ENCODE data around the gene UCHL3. TPM values are rescaled to one million over a fixed set of nuclear protein-coding genes. Genes with fewer than 3 reads are reported as not detected.

The UCHL3 gene
- total RNA-seq, 1 donor from 2014 or later, result 23.0 TPM

DNA sequence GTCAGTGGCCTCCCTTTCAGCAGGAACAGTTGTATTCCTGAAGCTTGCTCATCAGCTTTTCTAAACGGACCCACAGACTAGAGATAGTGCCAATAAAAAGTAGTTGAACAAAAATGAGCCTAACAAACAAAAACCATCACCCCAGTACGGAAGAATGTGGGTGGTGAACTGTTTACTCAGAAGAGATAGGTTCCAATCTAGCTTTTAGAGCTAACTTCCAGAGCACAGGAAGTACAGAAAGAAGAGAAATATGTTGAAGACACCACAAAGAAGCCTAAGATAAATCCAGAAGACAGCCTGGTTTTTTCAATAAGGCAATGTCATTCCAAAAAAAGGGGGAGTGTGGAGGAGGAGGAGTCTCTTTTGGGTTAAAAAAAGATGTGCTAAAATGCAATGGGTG lies 83.7 kb downstream of the UCHL3 start:
- DNase-seq, result peak; percentile 11

DNA sequence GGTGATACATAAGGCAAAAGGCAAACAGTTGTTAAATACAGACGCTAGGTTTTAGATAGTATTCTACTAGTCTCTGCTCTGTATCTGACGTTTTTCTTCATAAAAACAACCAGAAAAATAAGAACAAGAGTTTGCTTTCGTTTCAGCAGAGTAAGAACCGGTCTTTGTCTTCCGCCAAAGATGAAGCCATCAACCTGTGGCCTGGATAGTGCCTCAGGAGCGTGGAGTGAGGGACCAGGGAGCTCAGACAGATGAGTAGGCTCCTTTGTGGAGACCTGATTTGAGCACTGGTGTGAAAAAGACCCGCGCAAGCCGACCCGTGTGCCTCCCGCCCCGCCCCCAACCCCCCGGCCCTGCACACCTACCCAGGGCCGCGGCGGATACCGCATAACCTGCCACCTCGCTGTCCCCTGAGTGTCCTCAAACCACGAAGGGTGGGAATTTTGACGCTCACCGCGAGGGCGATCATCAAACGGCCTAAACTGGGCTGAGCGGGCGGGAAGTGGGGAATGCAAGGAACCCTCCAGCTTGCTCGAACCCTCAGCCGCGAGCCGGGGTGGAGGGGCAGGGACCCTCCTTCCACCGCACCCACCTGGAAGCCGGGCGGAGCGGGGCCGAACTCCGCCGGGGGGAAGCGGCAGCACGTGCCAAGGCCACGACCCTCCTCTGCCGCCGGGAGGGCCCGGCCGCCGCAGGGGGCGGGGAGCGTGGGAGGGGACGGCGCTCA lies 85.7 kb downstream of the UCHL3 start:
- no peak for DNase-seq

DNA sequence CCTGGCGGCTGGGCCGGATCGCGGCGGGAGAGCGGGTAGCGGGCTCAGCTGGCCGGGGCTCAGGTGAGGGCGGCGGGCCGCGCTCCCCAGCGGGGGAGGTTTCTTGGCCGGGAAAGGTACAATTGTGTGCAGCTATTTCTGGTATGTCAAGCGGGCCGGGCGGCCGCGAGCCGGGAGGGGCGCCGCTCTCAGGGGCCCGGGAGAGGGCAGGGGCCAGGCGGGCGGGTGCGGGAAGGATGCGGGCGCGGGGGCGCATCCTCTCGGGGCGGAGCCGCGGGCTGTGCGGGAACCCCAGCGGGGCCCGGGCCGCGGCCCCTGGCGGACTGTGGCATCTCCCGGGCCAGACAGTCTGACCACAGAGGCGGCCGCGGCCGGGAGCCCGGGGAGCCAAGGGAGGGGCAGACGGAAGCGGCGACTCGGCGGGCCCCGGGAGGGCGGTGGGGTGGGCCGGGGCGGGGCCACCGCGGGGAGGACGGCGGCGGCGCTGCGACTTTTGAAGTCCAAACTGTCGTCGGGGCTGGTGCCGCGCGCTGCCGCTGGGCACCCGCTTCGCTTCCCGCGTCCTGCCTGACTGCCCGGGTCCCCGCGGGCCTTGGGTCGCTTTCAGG lies 86.3 kb downstream of the UCHL3 start, which contains the start of gene LMO7:
TSS of gene LMO7 (plus strand) at position 503 of the 608 bp plus-strand sequence. CDS start 328 bp downstream, outside the sequence.
- DNase-seq, result no peak

DNA sequence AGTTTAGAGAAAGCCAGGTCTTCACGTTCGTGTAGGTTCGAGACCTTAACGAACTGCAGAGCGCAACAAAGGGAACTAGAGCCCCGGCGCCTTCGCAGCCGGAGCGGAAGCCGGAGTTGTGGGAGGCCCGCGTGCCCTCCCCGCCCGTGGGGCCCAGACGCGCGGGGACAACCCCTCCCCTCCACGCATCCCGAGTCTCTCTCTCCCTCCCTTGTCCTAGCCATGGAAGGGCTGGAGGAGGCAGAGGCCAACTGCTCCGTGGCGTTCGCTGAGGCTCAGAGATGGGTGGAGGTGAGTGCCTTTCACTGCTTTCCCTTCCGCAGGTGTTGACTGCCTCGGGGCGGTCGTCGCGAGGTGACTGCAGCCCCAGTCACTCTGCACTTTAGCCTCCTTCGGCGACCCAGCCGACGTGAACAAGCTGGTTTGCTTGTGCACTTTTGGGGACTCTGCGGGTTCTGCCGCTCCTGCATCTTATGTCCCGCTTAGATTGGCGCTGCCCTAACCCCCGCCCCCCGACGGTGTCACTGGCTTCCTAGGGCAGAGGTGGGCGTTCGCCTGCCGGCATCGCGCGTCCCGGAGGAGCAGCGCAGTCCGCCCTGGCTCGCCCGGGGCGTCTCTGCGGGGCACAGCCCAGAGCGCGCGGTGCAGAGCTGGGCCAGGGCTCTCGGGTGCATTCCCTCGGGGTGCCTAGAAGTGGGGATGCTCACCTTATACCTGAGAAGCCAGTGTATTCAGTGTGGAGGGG lies 87.0 kb downstream of the UCHL3 start:
- no peak for DNase-seq

DNA sequence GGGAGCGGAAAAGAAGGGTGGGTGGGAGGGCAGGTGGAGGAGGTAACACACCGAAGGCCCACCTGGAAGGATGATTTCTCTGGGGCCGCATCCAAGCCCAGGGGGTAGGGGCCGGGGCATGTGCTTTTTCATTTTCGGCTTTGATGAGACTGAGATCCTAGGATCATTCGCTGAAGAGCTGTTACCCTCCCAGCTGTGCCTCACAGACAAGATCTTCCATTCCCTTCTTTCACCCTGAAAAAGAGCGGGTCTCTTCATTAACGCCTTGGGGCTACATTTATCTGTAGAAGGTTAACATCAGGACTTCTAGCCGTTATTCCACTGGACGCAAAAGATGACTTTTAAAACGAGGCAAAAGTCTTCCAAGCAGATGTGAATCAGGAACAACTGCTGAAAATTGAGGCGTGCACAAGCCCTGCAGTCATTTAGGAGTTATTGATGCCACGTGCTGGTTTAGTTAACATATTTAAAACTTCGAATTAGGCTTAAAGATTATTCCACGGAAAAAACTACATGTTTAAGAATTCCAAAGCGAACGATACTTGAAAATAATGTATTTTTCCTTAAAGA lies 87.7 kb downstream of the UCHL3 start:
- DNase-seq, result peak; percentile 67

DNA sequence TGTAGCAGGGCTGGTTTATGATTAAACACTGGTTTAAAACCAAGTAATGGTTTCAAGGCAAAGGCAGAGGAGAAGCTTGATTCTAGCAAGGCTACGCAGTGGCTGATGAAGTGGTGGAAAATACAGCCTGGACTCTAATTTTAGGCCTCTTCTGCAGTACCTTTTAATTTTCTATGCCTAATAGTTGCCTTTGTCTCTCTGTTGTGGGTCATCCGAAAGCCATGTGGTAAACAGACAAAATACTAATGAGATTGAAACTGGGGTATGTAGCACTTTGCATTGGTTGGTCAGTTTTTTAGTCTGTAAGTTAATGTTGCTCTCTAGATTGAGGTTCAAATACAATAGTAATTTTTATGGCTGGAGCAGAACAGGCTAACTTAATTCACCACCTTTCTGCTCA lies 89.9 kb downstream of the UCHL3 start:
- DNase-seq, result no peak

DNA sequence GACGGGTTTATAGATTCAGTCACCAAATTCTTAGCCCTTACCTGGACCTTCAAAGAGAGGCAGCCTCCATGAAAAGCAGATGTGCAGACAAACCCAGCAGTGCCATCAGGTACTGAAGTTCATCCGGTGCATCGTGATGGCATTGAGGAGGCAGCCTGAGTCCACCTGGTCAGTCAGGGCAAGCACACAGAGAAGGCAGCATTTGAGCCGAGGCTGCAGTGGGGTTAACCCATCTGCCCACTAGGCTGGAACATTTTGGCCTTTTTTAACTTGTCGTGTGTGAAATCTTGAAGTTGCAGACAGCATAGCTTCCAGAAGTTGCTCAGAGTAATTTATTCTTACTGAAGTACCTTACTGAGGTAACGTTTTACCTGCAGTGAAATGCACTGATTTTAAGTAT lies 91.4 kb downstream of the UCHL3 start:
- DNase-seq, result no peak

DNA sequence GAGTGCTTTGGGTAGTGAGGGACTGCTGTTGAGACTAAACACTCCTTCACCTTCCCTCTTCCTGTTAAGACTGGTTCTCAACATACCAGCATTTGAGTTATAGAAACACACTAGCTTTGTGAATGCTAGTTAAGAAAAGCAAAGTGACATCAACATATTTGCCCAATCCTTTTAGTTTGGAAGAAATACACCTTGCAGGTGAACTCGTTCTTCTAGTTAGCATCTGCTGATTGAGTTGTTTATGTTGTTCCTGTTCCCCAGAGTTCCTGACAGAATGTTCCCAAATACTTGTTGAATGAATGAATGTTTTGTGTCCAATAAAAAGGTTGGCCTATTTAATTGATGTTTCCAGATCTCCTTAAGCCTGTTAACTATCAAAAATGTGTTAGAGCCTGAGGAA lies 93.6 kb downstream of the UCHL3 start:
- no peak for DNase-seq

DNA sequence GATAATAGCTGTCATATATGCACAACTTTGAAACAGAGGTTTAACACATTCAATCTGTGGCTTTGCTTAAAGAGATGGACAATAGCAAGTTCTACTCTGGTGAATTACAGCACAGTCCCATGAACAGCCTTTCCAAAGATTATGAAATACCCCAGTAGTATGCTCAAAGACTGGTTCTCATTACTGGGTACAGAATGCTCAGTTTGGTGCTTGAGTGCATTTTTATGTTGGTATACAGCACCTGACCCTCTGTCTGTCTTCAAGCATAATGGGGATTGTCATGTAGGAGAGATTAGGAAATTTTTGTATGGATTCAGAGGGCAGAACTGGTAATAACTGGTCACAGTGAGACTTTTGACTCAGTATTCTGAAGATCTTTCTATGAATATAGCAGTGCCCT lies 94.1 kb downstream of the UCHL3 start:
- no peak for DNase-seq

DNA sequence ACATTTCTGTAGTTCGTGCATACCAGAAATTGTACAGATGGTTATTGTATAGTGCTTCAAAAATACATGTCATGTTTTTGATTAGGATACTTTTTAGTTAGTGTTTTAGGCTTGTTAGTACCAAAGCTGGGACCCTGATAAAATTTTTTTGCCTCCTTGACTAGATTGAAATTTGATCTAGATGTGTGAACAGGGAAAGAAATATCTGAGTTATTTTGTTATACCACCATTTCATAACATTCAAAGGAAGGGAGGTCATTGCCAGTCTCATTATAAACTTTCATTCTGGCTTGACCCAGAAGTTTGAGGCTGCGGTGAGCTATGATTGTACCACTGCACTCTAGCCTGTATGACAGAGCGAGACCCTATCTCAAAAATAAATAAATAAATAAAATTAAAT lies 95.5 kb downstream of the UCHL3 start:
- no peak for DNase-seq

DNA sequence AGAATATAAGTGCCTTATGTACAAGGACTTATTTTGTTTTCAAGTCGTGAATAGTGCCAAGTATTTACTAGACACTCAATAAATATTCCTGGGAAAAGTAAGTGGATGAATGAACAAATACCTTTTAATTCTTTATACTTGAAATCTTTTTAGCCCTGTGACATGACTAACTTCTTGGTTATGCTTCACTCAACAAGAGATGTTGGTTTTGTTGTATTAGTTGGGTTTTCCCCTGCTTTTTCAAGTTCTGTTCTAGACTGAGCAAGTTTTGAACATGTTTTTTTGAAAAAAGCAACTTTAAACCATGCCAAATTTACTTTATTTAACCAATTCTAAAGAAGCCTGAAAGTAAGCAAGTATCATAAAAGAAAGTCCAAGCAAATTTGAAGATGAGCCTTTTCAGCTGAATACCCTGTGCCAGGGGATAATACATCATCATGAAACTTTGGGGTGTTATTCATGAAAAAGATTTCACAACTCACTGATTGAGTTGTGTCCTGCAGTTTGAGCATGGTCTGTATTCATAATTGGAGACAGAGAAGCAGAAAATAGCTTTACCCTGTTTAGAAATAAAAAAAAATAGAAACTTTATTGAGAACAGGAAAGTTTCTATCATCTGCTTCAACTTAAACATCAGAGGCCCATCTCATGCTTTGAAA lies 97.7 kb downstream of the UCHL3 start:
- peak; percentile 39 for DNase-seq

DNA sequence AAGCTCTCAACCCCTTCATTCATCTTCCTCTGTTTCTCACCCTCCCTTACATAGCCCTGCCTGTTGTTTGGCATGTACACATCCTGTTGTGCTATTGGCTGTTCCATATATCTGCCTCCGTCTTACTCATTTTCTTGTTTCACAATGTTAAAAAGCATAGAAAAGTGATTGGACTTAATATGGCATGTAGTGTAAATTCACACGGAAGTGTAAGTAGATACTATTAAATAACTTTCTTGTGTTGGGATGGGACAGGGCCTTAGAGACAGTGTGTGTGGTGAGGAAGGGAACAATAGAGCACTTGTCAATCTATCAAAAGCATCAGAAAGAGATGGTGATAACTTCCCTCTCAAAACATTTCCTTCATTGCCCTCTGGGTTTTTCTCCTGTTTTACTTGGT lies 98.9 kb downstream of the UCHL3 start:
- DNase-seq, result no peak

DNA sequence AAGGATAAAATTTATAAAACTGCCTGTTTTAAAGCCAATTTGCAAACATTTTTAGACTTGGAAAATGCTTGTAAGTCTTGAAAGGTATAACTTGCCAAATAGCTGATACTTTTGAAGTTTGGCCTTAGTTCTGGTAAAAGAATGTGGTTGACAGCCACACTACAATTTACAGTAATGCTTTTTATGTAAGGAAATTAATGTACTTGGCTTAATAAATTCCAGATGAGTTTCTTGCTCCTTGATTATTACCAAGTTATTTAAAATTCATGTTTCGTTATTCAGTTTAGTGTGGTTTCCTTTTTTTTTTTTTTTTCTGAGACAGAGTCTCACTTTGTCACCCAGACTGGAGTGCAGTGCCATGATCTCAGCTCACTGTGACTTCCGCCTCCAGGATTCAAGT lies 101.4 kb downstream of the UCHL3 start:
- peak; percentile 63 for DNase-seq

DNA sequence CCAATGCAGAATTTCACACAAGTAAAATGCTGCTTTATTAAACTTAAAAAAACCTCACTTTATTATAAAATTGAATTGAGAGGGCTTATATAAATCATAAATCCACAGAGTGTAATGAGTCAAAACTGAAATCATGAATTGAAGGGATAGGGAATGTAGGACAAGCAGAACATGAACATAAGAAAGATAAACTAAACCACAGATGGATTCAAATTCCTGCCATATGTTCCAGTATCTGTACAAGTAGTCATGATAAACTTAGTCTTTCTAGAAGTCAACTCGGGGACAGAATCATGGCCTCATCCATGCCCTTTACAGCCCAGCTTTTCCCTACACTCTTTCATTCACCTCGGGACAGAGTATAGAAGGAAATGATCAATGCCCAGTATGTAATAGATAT lies 103.1 kb downstream of the UCHL3 start:
- no peak for DNase-seq

Other genes with a start within 250 kb of the UCHL3 start
- gene TBC1D4, start 67.6 kb upstream of the UCHL3 start, total RNA-seq, result 30.4 TPM
- 70.2 TPM for gene COMMD6, start 11.9 kb upstream of the UCHL3 start, total RNA-seq
- gene LMO7, start 86.5 kb downstream of the UCHL3 start, total RNA-seq, result 139 TPM

All from skin of body (tissue), 2 donors.